Suprapubic skin (tissue), 4 donors: ENCODE measurements around the gene AMY1B.
"Not testable (repeated sequence)": the region's sequence is repeated elsewhere in the genome, so short reads cannot be mapped to it uniquely, and the experiment has no call there.

Source experiments
- CTCF ChIP-seq, 2 donors: fragments of 200-600 bp in 1 of 2; fragments of 450-650 bp in 1 of 2; sonication (generic) in 1 of 2; IDR thresholded peaks; one replicate each; pipeline ENCODE4 v1.5.1; 2016 to 2019; ENCODE audit warnings: antibody characterized with exemption in 2 of 2, mild to moderate bottlenecking in 1 of 2, moderate library complexity in 1 of 2
- EP300 ChIP-seq: sonication (generic); formaldehyde crosslinking; IDR thresholded peaks from one replicate; pipeline ENCODE4 v1.6.1; 2017; ENCODE audit warnings: antibody characterized with exemption
- POLR2A ChIP-seq, 2 donors: fragments of 450-650 bp; IDR thresholded peaks; one replicate each; pipeline ENCODE4 v1.6.1; 2017; ENCODE audit warnings: antibody characterized with exemption in 2 of 2, mild to moderate bottlenecking in 2 of 2, moderate library complexity in 2 of 2
- POLR2AphosphoS5 ChIP-seq, 3 donors: sonication (generic); formaldehyde crosslinking; IDR thresholded peaks; one replicate each; pipeline ENCODE4 v1.6.1; 2017; ENCODE audit warnings: antibody characterized with exemption in 3 of 3

GRCh38 chr1:103676335-103676734, 19.7 kb downstream of the AMY1B start:
- not testable (repeated sequence) for TF ChIP-seq POLR2A (IDR thresholded peaks at IDR 0.05); CTCF (IDR thresholded peaks at IDR 0.05); EP300; POLR2AphosphoS5 (IDR thresholded peaks at IDR 0.05)
